Mesenchymal stem cell (in vitro differentiated cells and primary cell): Measurements from ENCODE around the gene GPATCH8.
A peak's percentile ranks its signal among the peaks of the same experiment; 100 is the strongest.
"Not testable (repeated sequence)": the region's sequence is repeated elsewhere in the genome, so short reads cannot be mapped to it uniquely, and the experiment has no call there.

Source experiments
- DNase-seq: peaks from one replicate; pipeline ENCODE4 v3.0.0-alpha.2; 2013
- H2AFZ ChIP-seq: one replicate; pipeline ENCODE4 v1.6.1; 2013; ENCODE audit warnings: low read depth, mild to moderate bottlenecking, control low read depth, inconsistent platforms, low read length, moderate library complexity
- H2AK5ac ChIP-seq: 2 replicates; pipeline ENCODE4 v1.6.1; 2013; ENCODE audit warnings: low read length, moderate library complexity, mild to moderate bottlenecking, inconsistent platforms; ENCODE audit not compliant: severe bottlenecking
- H2BK120ac ChIP-seq: one replicate; pipeline ENCODE4 v1.6.1; 2013; ENCODE audit warnings: low read depth, mild to moderate bottlenecking, inconsistent platforms, low read length, moderate library complexity
- H2BK12ac ChIP-seq, 2 experiments: one replicate each; pipeline ENCODE4 v1.6.1; 2013; ENCODE audit warnings: inconsistent platforms in 2 of 2, low read length in 2 of 2, mild to moderate bottlenecking in 2 of 2, moderate library complexity in 2 of 2, control low read depth in 1 of 2
- H2BK15ac ChIP-seq: one replicate; pipeline ENCODE4 v1.6.1; 2013; ENCODE audit warnings: mild to moderate bottlenecking, low read depth, inconsistent platforms; ENCODE audit not compliant: poor library complexity, severe bottlenecking
- H2BK5ac ChIP-seq: 2 replicates; pipeline ENCODE4 v1.6.1; 2013; ENCODE audit warnings: low read depth, mild to moderate bottlenecking, low read length, control low read depth, inconsistent platforms; ENCODE audit not compliant: poor library complexity, severe bottlenecking
- H3K14ac ChIP-seq, 2 experiments: one replicate each; pipeline ENCODE4 v1.6.1; 2013; ENCODE audit warnings: inconsistent platforms in 2 of 2, low read length in 2 of 2, control low read depth in 1 of 2, mild to moderate bottlenecking in 1 of 2, moderate library complexity in 1 of 2
- H3K18ac ChIP-seq, 2 experiments: one replicate each; pipeline ENCODE4 v1.6.1; 2013; ENCODE audit warnings: inconsistent platforms in 2 of 2, low read length in 2 of 2, control low read depth in 1 of 2, low read depth in 1 of 2, mild to moderate bottlenecking in 1 of 2
- H3K23ac ChIP-seq, 2 experiments: one replicate each; pipeline ENCODE4 v1.6.1; 2013; ENCODE audit warnings: inconsistent platforms in 2 of 2, low read length in 2 of 2, mild to moderate bottlenecking in 2 of 2, moderate library complexity in 2 of 2, control low read depth in 1 of 2
- H3K27ac ChIP-seq: 2 replicates; pipeline ENCODE4 v1.5.1; 2013; ENCODE audit warnings: mild to moderate bottlenecking, moderate library complexity, low read length, control low read depth, inconsistent platforms; ENCODE audit not compliant: poor library complexity, severe bottlenecking
- H3K27me3 ChIP-seq, 2 experiments: 2 replicates each; pipeline versions ENCODE4 v1.6.1 to v1.7.0; 2013; ENCODE audit warnings: low read length in 2 of 2, mild to moderate bottlenecking in 2 of 2, moderate library complexity in 2 of 2, control low read depth in 1 of 2, inconsistent platforms in 1 of 2; ENCODE audit not compliant: control insufficient read depth in 1 of 2, insufficient read depth in 1 of 2
- H3K36me3 ChIP-seq, 2 experiments: 2 replicates each; pipeline versions ENCODE4 v1.6.1 to v1.7.0; 2013; ENCODE audit warnings: low read length in 2 of 2, control low read depth in 1 of 2, inconsistent platforms in 1 of 2, low read depth in 1 of 2, mild to moderate bottlenecking in 1 of 2; ENCODE audit not compliant: insufficient read depth in 2 of 2, control insufficient read depth in 1 of 2
- H3K4ac ChIP-seq, 2 experiments: one replicate each; pipeline ENCODE4 v1.6.1; 2013; ENCODE audit warnings: inconsistent platforms in 2 of 2, low read length in 2 of 2, mild to moderate bottlenecking in 2 of 2, moderate library complexity in 2 of 2, control low read depth in 1 of 2, low read depth in 1 of 2
- H3K4me1 ChIP-seq: 2 replicates; pipeline ENCODE4 v1.6.1; 2013; ENCODE audit warnings: low read depth, low read length, control low read depth; ENCODE audit not compliant: control insufficient read depth, insufficient read depth
- H3K4me2 ChIP-seq: 2 replicates; pipeline ENCODE4 v1.6.1; 2013; ENCODE audit warnings: low read length, mild to moderate bottlenecking, inconsistent platforms; ENCODE audit not compliant: poor library complexity, severe bottlenecking
- H3K4me3 ChIP-seq, 2 experiments: 2 replicates each; pipeline versions ENCODE4 v1.5.1 to v1.7.0; 2013; ENCODE audit warnings: low read length in 2 of 2, mild to moderate bottlenecking in 2 of 2, control low read depth in 1 of 2, low read depth in 1 of 2; ENCODE audit not compliant: insufficient read depth in 1 of 2
- H3K79me1 ChIP-seq: replicated peaks from 2 replicates; pipeline ENCODE4 v1.6.1; 2013; ENCODE audit warnings: mild to moderate bottlenecking, control low read depth, low read length, inconsistent platforms; ENCODE audit not compliant: poor library complexity, severe bottlenecking
- H3K9ac ChIP-seq: 2 replicates; pipeline ENCODE4 v1.7.0; 2013; ENCODE audit warnings: mild to moderate bottlenecking, low read length, moderate library complexity
- H3K9me3 ChIP-seq: 2 replicates; pipeline ENCODE4 v1.7.0; 2013; ENCODE audit warnings: mild to moderate bottlenecking, low read length; ENCODE audit not compliant: control insufficient read depth
- H4K8ac ChIP-seq: one replicate; pipeline ENCODE4 v1.6.1; 2013; ENCODE audit warnings: inconsistent platforms, mild to moderate bottlenecking, low read length, moderate library complexity
- H4K91ac ChIP-seq: one replicate; pipeline ENCODE4 v1.6.1; 2013; ENCODE audit warnings: mild to moderate bottlenecking, low read length, inconsistent platforms
- WGBS: methylation state at CpG from one replicate; pipeline ENCODE4 v1.1.7; 2013; ENCODE audit warnings: mixed read lengths; 5-methylcytosine and 5-hydroxymethylcytosine counted together

GPATCH8 gene

GRCh38 chr17:44540246-44541084 lies 37.3 kb upstream of the GPATCH8 start:
- peak overlapping the region; percentile 93 for H2BK15ac ChIP-seq
- peak overlapping the region; percentile 92 for H2AK5ac ChIP-seq
- H3K79me1 ChIP-seq: peaks cover 6% of the 10 kb centered on the region
- H3K23ac ChIP-seq: peak overlapping the region in 1 of 2 experiments; percentile 47
- H3K18ac ChIP-seq: peak overlapping the region; percentile 85 to 93
- H3K4me3 ChIP-seq: no peak overlapping the region
- H3K9me3 ChIP-seq: no peaks in the 10 kb centered on the region
- peak overlapping the region; percentile 72 for H4K91ac ChIP-seq
- no peak overlapping the region for H3K4me2 ChIP-seq
- no peaks in the 10 kb centered on the region for H3K36me3 ChIP-seq
- no peak overlapping the region for H2AFZ ChIP-seq
- no peak for DNase-seq
- WGBS: 77% methylated on average over 11 of the region's 11 CpGs
- H2BK5ac ChIP-seq: peak overlapping the region; percentile 58
- H3K27ac ChIP-seq: no peak overlapping the region
- H3K4me1 ChIP-seq: peaks cover 46% of the 10 kb centered on the region
- H3K27me3 ChIP-seq: no peaks in the 10 kb centered on the region
- H3K4ac ChIP-seq: peak overlapping the region; percentile 22 to 29
- H4K8ac ChIP-seq: peak overlapping the region; percentile 94
- no peak overlapping the region for H3K9ac ChIP-seq
- H3K14ac ChIP-seq: no peak overlapping the region
- peak overlapping the region; percentile 80 for H2BK120ac ChIP-seq
- peak overlapping the region; percentile 76 to 99 for H2BK12ac ChIP-seq

GRCh38 chr17:44539673-44540072 lies 36.5 kb upstream of the GPATCH8 start:
- H3K9me3 ChIP-seq: no peaks in the 10 kb centered on the region
- H3K4me2 ChIP-seq: no peak overlapping the region
- no peak overlapping the region for H3K23ac ChIP-seq
- H3K18ac ChIP-seq: peak overlapping the region; percentile 85 to 93
- WGBS: 34% methylated on average over 15 of the region's 15 CpGs
- peak overlapping the region; percentile 94 for H4K8ac ChIP-seq
- H3K4me1 ChIP-seq: peaks cover 43% of the 10 kb centered on the region
- peaks cover 6% of the 10 kb centered on the region for H3K79me1 ChIP-seq
- H2BK12ac ChIP-seq: peak overlapping the region; percentile 76 to 99
- peak overlapping the region; percentile 92 for H2AK5ac ChIP-seq
- no peak overlapping the region for H3K4me3 ChIP-seq
- H4K91ac ChIP-seq: peak overlapping the region; percentile 55
- no peaks in the 10 kb centered on the region for H3K27me3 ChIP-seq
- no peaks in the 10 kb centered on the region for H3K36me3 ChIP-seq
- peak overlapping the region; percentile 22 to 29 for H3K4ac ChIP-seq
- no peak overlapping the region for H3K27ac ChIP-seq
- H2BK5ac ChIP-seq: no peak overlapping the region
- H3K14ac ChIP-seq: no peak overlapping the region
- H2BK15ac ChIP-seq: peak overlapping the region; percentile 93
- H3K9ac ChIP-seq: no peak overlapping the region
- H2AFZ ChIP-seq: peak overlapping the region; percentile 54
- H2BK120ac ChIP-seq: peak overlapping the region; percentile 80
- no peak for DNase-seq

GRCh38 chr17:44537922-44538321 lies 34.7 kb upstream of the GPATCH8 start:
- not testable (repeated sequence) for H3K9ac ChIP-seq, H3K4me2 ChIP-seq, H3K4ac ChIP-seq, DNase-seq, H2BK5ac ChIP-seq, H3K27ac ChIP-seq, H2BK120ac ChIP-seq, H3K18ac ChIP-seq, H3K27me3 ChIP-seq, H4K91ac ChIP-seq, H2AFZ ChIP-seq, H3K36me3 ChIP-seq, H3K4me3 ChIP-seq, H3K14ac ChIP-seq, H3K23ac ChIP-seq, H3K9me3 ChIP-seq, H4K8ac ChIP-seq, H2BK15ac ChIP-seq, H3K79me1 ChIP-seq
- Histone ChIP-seq H2AK5ac (peak overlapping the region; percentile 44), H3K4me1 (peaks cover 44% of the 10 kb centered on the region), H2BK12ac (peak overlapping the region in 1 of 2 experiments; percentile 85)
- 100% methylated on average over 3 of the region's 3 CpGs for WGBS

DNA sequence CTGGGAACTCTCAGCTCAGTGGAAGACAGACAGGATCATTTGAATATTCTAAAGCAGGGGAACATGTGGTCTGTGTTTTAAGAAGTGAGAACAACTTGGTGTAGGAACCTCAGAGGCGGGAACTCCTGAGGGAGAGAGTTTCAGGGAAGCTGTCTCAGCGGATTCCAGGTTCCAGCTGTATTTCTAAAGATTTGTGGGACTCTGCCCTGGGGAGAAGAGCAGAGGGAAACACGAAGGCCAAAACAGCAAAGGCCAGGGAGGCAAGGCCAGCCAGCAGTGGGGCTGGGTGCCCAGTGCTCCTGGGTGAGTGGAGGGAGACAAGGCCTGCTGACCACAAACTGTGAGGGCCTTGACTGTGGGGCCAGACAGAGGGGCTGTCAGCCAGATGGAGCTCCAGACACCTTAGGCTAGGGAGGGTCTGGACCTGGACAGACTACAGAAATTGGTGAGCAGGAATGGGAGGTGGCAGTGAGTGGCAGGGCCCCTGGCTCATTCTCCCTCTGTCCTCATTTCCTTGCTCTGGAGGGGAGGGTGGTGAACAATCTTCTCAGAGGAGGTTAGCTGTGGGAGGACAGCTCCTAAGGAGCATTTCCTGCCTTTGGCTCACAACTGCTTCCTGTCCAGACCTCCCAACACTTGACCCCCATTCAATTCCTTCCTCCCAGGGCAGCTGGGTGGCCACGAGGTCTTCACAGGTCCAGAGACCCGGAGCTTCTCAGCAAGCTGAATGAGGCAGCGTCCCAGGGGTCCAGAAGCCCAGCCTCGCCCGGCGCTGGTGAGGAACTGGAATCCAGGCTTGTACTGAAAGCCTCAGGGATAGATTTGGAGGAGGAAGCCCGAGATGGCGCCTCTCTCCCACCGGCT lies 33.1 kb upstream of the GPATCH8 start:
- H3K79me1 ChIP-seq: peaks cover 11% of the 10 kb centered on the region
- H2BK5ac ChIP-seq: peak overlapping the region; percentile 85
- peak overlapping the region; percentile 99 for H4K91ac ChIP-seq
- H2AFZ ChIP-seq: peak overlapping the region; percentile 8
- H3K18ac ChIP-seq: peak overlapping the region; percentile 88 to 93
- H3K23ac ChIP-seq: peak overlapping the region in 1 of 2 experiments; percentile 81
- peak overlapping the region; percentile 89 for H2AK5ac ChIP-seq
- peak; percentile 73 for DNase-seq
- peak overlapping the region; percentile 49 to 74 for H3K4ac ChIP-seq
- no peaks in the 10 kb centered on the region for H3K9me3 ChIP-seq
- no peaks in the 10 kb centered on the region for H3K36me3 ChIP-seq
- H2BK15ac ChIP-seq: no peak overlapping the region
- 17% methylated on average over 11 of the region's 12 CpGs for WGBS
- peak overlapping the region; percentile 12 to 84 for H2BK12ac ChIP-seq
- H3K9ac ChIP-seq: peak overlapping the region; percentile 56
- peak overlapping the region in 1 of 2 experiments; percentile 68 for H3K14ac ChIP-seq
- H3K4me3 ChIP-seq: no peak overlapping the region
- peak overlapping the region; percentile 96 for H3K27ac ChIP-seq
- peak overlapping the region; percentile 94 for H4K8ac ChIP-seq
- peak overlapping the region; percentile 85 for H2BK120ac ChIP-seq
- peaks cover 0 to 4% of the 10 kb centered on the region in 2 experiments for H3K27me3 ChIP-seq
- H3K4me1 ChIP-seq: peaks cover 32% of the 10 kb centered on the region
- no peak overlapping the region for H3K4me2 ChIP-seq
